G401.6 (cell line): ENCODE measurements around the gene ZNF322.

Source experiments
- FAIRE-seq: peaks from 2 replicates; lab custom pipeline; 2012; peaks lifted over from hg19 to GRCh38; lab: Jason Lieb, UNC

ZNF322 gene

GRCh38 chr6:26588965-26589364 is 70.6 kb downstream of the ZNF322 start:
- FAIRE-seq = no peak
